ENCODE results near the gene UBL3. TPM values are rescaled to one million over a fixed set of nuclear protein-coding genes. Genes with fewer than 3 reads are reported as not detected.

The UBL3 gene
- total RNA-seq, 2 experiments from 2014 or later = 7.2 to 8.1 TPM

GRCh38 chr13:29888306-29888705, 37.9 kb upstream of the UBL3 start:
- DNase-seq = no peak
- ChIA-PET CTCF (no interaction called here), POLR2A (interaction anchor here (1.2 kb wide), 1 partner anchor 33 kb away, joined by 4 read pairs; no protein-coding TSS in a partner anchor)

GRCh38 chr13:29887686-29888085, 37.3 kb upstream of the UBL3 start:
- H3K9me3 Mint-ChIP-seq = no peaks in the 10 kb centered on the region
- no peaks in the 10 kb centered on the region for H3K36me3 Mint-ChIP-seq (ENCODE audit: low read depth)
- ChIA-PET CTCF (no interaction called here), POLR2A (interaction anchor here (1.2 kb wide), 1 partner anchor 34 kb away, joined by 4 read pairs; no protein-coding TSS in a partner anchor)
- DNase-seq (no peak), ATAC-seq (no peak)
- intact Hi-C loops (cut with micrococcal nuclease) = no loop called here
- peaks cover 18% of the 10 kb centered on the region for H3K4me1 Mint-ChIP-seq (ENCODE audit: low read depth)
- TF ChIP-seq CTCF (IDR thresholded peaks at IDR 0.05) = no peak
- H3K27ac Mint-ChIP-seq = no peak overlapping the region
- no peak overlapping the region for H3K4me3 Mint-ChIP-seq
- H3K27me3 Mint-ChIP-seq = no peaks in the 10 kb centered on the region

More at GRCh38 chr13:29888306-29888705, 37.9 kb upstream of the UBL3 start:
- no peak overlapping the region for H3K27ac Mint-ChIP-seq
- H3K36me3 Mint-ChIP-seq (ENCODE audit: low read depth) = no peaks in the 10 kb centered on the region
- H3K9me3 Mint-ChIP-seq = no peaks in the 10 kb centered on the region
- peaks cover 18% of the 10 kb centered on the region for H3K4me1 Mint-ChIP-seq (ENCODE audit: low read depth)
- no peak for ATAC-seq
- no peaks in the 10 kb centered on the region for H3K27me3 Mint-ChIP-seq
- H3K4me3 Mint-ChIP-seq = no peak overlapping the region
- no peak for TF ChIP-seq CTCF (IDR thresholded peaks at IDR 0.05)
- intact Hi-C loops (cut with micrococcal nuclease) = no loop called here

GRCh38 chr13:29887030-29887557, 36.7 kb upstream of the UBL3 start:
- TF ChIP-seq CTCF (IDR thresholded peaks at IDR 0.05) = no peak
- intact Hi-C loops (cut with micrococcal nuclease) = no loop called here
- no peak overlapping the region for H3K4me3 Mint-ChIP-seq
- H3K36me3 Mint-ChIP-seq (ENCODE audit: low read depth) = no peaks in the 10 kb centered on the region
- peak; percentile 18 for DNase-seq
- ATAC-seq = peak; percentile 33
- H3K4me1 Mint-ChIP-seq (ENCODE audit: low read depth) = peaks cover 18% of the 10 kb centered on the region
- ChIA-PET CTCF (interaction anchor here (0.9 kb wide), 1 partner anchor 37 kb away, joined by 3 read pairs; no protein-coding TSS in a partner anchor), POLR2A (interaction anchor here (1.2 kb wide), 1 partner anchor 37 kb away, joined by 5 read pairs; the partner anchor contains the start of gene UBL3)
- no peaks in the 10 kb centered on the region for H3K27me3 Mint-ChIP-seq
- H3K9me3 Mint-ChIP-seq = no peaks in the 10 kb centered on the region
- peak overlapping the region; percentile 30 for H3K27ac Mint-ChIP-seq

GRCh38 chr13:29886446-29886845, 36.0 kb upstream of the UBL3 start:
- ATAC-seq (peak; percentile 91), DNase-seq (peak; percentile 82)
- Mint-ChIP-seq H3K4me1 (ENCODE audit: low read depth) (peaks cover 18% of the 10 kb centered on the region), H3K36me3 (ENCODE audit: low read depth) (no peaks in the 10 kb centered on the region), H3K4me3 (peak overlapping the region; percentile 9), H3K27ac (peak overlapping the region; percentile 77), H3K9me3 (no peaks in the 10 kb centered on the region), H3K27me3 (no peaks in the 10 kb centered on the region)
- no peak for TF ChIP-seq CTCF (IDR thresholded peaks at IDR 0.05)
- ChIA-PET POLR2A (interaction anchor here (1.2 kb wide), 1 partner anchor 36 kb away, joined by 5 read pairs; the partner anchor contains the start of gene UBL3), CTCF (interaction anchor here (0.9 kb wide), 2 partner anchors 36 to 37 kb away, joined by 3 to 4 read pairs; no protein-coding TSS in a partner anchor)
- intact Hi-C loops (cut with micrococcal nuclease) = no loop called here

- ATAC-seq (peak; percentile 66), DNase-seq (peak; percentile 20)
- H3K4me3 Mint-ChIP-seq = peak overlapping the region; percentile 9
- no peaks in the 10 kb centered on the region for H3K36me3 Mint-ChIP-seq (ENCODE audit: low read depth)
- ChIA-PET CTCF (interaction anchor here (0.9 kb wide), 1 partner anchor 36 kb away, joined by 4 read pairs; no protein-coding TSS in a partner anchor), POLR2A (interaction anchor here (1.2 kb wide), 1 partner anchor 35 kb away, joined by 5 read pairs; the partner anchor contains the start of gene UBL3)
- no peaks in the 10 kb centered on the region for H3K9me3 Mint-ChIP-seq
- H3K27ac Mint-ChIP-seq = peak overlapping the region; percentile 77
- no peaks in the 10 kb centered on the region for H3K27me3 Mint-ChIP-seq
- no peak for TF ChIP-seq CTCF (IDR thresholded peaks at IDR 0.05)
- peaks cover 18% of the 10 kb centered on the region for H3K4me1 Mint-ChIP-seq (ENCODE audit: low read depth)
- intact Hi-C loops (cut with micrococcal nuclease) = no loop called here
Measured at GRCh38 chr13:29885989-29886388, 35.6 kb upstream of the UBL3 start.
